Left renal pelvis (tissue), 4 donors: ENCODE measurements around the gene HECW1. TPM values are rescaled to one million over a fixed set of nuclear protein-coding genes. Genes with fewer than 3 reads are reported as not detected.
"Not testable (repeated sequence)": the region's sequence is repeated elsewhere in the genome, so short reads cannot be mapped to it uniquely, and the experiment has no call there.

Experiments used
- DNase-seq, 4 donors: peaks; one replicate each; pipeline ENCODE4 v3.0.0-alpha.2; 2013; ENCODE audit warnings: low read depth in 4 of 4, low spot score in 3 of 4
- polyA plus RNA-seq, 4 donors: library from polyadenylated mRNA; unstranded; fragments of 120-200 nt; gene quantifications; one replicate each; pipeline ENCODE4 v1.2.1, GENCODE V29; 2013; ENCODE audit not compliant: insufficient read length in 4 of 4

The HECW1 gene
- polyA plus RNA-seq, 4 donors = 0.33 to 10.1 (median 5.8) TPM

- no peak for DNase-seq
Observed at GRCh38 chr7:43589728-43590127, 477.3 kb downstream of the HECW1 start.

- no peak for DNase-seq
Observed at GRCh38 chr7:43590862-43591557, 478.6 kb downstream of the HECW1 start.

- DNase-seq = no peak
Observed at GRCh38 chr7:43591558-43592180, 479.2 kb downstream of the HECW1 start.

- DNase-seq = no peak
Observed at GRCh38 chr7:43592326-43592725, 479.9 kb downstream of the HECW1 start.

GRCh38 chr7:43593010-43593409, 480.6 kb downstream of the HECW1 start:
- no peak for DNase-seq

- no peak for DNase-seq
Observed at GRCh38 chr7:43594020-43594419, 481.6 kb downstream of the HECW1 start.

- not testable (repeated sequence) for DNase-seq
Observed at GRCh38 chr7:43596426-43596825, 484.0 kb downstream of the HECW1 start.

GRCh38 chr7:43600056-43600455, 487.6 kb downstream of the HECW1 start:
- DNase-seq = no peak

- no peak for DNase-seq
Observed at GRCh38 chr7:43602256-43602655, 489.8 kb downstream of the HECW1 start.

- DNase-seq = no peak
Observed at GRCh38 chr7:43604251-43604650, 491.8 kb downstream of the HECW1 start.

- no peak for DNase-seq
Observed at GRCh38 chr7:43609097-43609496, 496.6 kb downstream of the HECW1 start.

GRCh38 chr7:43612128-43612527, 499.7 kb downstream of the HECW1 start:
- no peak for DNase-seq

- no peak for DNase-seq
Observed at GRCh38 chr7:43612599-43613589, 500.4 kb downstream of the HECW1 start.

Other genes with a start within 250 kb of the HECW1 start
- 1 to 10 TPM; 3.9 to 6.4 (median 6.2) TPM for gene C7orf25, start 200.6 kb upstream of the HECW1 start, polyA plus RNA-seq
- 100 to 1,000 TPM; 139 to 301 (median 266) TPM for gene PSMA2, start 180.5 kb upstream of the HECW1 start, polyA plus RNA-seq
- gene MRPL32, start 180.3 kb upstream of the HECW1 start, polyA plus RNA-seq = 100 to 1,000 TPM in 1 of 4 donors, 10 to 100 TPM in 3; 63.0 to 125 (median 91.0) TPM